CD8-positive, alpha-beta memory T cell (primary cell): ENCODE data around the gene PLCL2. TPM values are rescaled to one million over a fixed set of nuclear protein-coding genes. Genes with fewer than 3 reads are reported as not detected.
A peak's percentile ranks its signal among the peaks of the same experiment; 100 is the strongest.

ENCODE experiments used
- CTCF ChIA-PET: fragments of 350-600 bp; sonication (Branson Sonifier 250); formaldehyde crosslinking; loops from one replicate; lab custom pipeline; 2021; ENCODE audit warnings: antibody characterized with exemption; lab: Charles Lee
- POLR2A ChIA-PET: fragments of 350-600 bp; sonication (Branson Sonifier 250); formaldehyde crosslinking; loops from one replicate; lab custom pipeline; 2021; ENCODE audit warnings: antibody characterized with exemption; lab: Charles Lee
- DNase-seq, 5 donors: peaks; one replicate each; pipeline versions ENCODE4 v3.0.0 to v3.0.0-alpha.2; 2020 to 2022; ENCODE audit warnings: mixed read lengths in 1 of 5
- H3K27ac ChIP-seq: one replicate; pipeline ENCODE4 v1.7.0; 2013; ENCODE audit warnings: low read depth, mild to moderate bottlenecking, low read length, moderate library complexity
- H3K27me3 ChIP-seq: 2 replicates; pipeline ENCODE4 v1.7.0; 2013; ENCODE audit warnings: low read length, mild to moderate bottlenecking; ENCODE audit not compliant: insufficient read depth, poor library complexity, severe bottlenecking
- H3K36me3 ChIP-seq: 2 replicates; pipeline ENCODE4 v1.7.0; 2013; ENCODE audit warnings: mild to moderate bottlenecking, low read length, moderate library complexity; ENCODE audit not compliant: insufficient read depth
- H3K4me1 ChIP-seq: 2 replicates; pipeline ENCODE4 v1.7.0; 2013; ENCODE audit warnings: mild to moderate bottlenecking, low read length, moderate library complexity; ENCODE audit not compliant: insufficient read depth
- H3K4me3 ChIP-seq: 2 replicates; pipeline ENCODE4 v1.7.0; 2013; ENCODE audit warnings: mild to moderate bottlenecking, low read length
- H3K9me3 ChIP-seq: 2 replicates; pipeline ENCODE4 v1.7.0; 2013; ENCODE audit warnings: mild to moderate bottlenecking, low read length
- H3K27ac Mint-ChIP-seq, 8 donors: one replicate each; pipeline ENCODE4 v1.8.0; 2020 to 2021; ENCODE audit warnings: mixed read lengths in 8 of 8, mild to moderate bottlenecking in 6 of 8, inconsistent platforms in 3 of 8, moderate library complexity in 3 of 8
- H3K27me3 Mint-ChIP-seq, 2 donors: one replicate each; pipeline ENCODE4 v1.8.0; 2020 to 2021; ENCODE audit warnings: mixed read lengths in 2 of 2, mild to moderate bottlenecking in 1 of 2, moderate library complexity in 1 of 2
- H3K36me3 Mint-ChIP-seq, 3 donors: one replicate each; pipeline ENCODE4 v1.8.0; 2020 to 2021; ENCODE audit warnings: mixed read lengths in 3 of 3, inconsistent platforms in 1 of 3, mild to moderate bottlenecking in 1 of 3
- H3K4me1 Mint-ChIP-seq, 3 donors: one replicate each; pipeline ENCODE4 v1.8.0; 2020 to 2021; ENCODE audit warnings: mixed read lengths in 3 of 3, inconsistent platforms in 1 of 3, mild to moderate bottlenecking in 1 of 3
- H3K4me3 Mint-ChIP-seq, 7 donors: one replicate each; pipeline ENCODE4 v1.8.0; 2020 to 2021; ENCODE audit warnings: mixed read lengths in 7 of 7, mild to moderate bottlenecking in 6 of 7, moderate library complexity in 4 of 7, inconsistent platforms in 2 of 7
- H3K9me3 Mint-ChIP-seq, 5 donors: one replicate each; pipeline ENCODE4 v1.8.0; 2020 to 2022; ENCODE audit warnings: mixed read lengths in 5 of 5, mild to moderate bottlenecking in 3 of 5, moderate library complexity in 2 of 5, inconsistent platforms in 1 of 5
- polyA plus RNA-seq: library from polyadenylated mRNA; unstranded; fragments of 300-500 nt; fragmentation: Illumina TruSeq; gene quantifications from one replicate; pipeline ENCODE4 v1.2.3, GENCODE V29; 2021
- total RNA-seq, 2 experiments: library from RNA; stranded (reverse); gene quantifications; one replicate each; pipeline ENCODE4 v1.2.3, GENCODE V29; 2021

Gene PLCL2
- total and polyA plus RNA-seq, 3 experiments from 2014 or later = 22.2 to 94.9 (median 22.8) TPM

DNA sequence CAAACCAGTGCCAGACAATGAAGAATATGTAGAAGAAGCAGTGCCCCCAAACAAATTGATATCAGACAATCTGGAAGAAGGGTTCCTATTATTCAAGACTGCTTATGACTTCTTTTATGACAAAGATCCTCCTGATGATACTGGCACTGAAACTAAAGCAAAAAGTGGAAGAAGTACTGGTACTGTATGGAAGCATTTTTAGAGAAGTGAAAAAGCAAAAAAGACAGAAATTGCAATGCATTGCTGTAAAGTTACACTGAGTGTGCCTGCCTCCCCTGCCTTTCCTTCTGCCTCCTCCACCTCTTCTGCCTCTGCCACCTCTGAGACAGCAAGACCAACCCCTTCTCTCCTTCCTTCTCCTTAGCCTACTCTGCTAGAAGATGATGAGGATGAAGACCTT is 167.6 kb downstream of the PLCL2 start:
- CTCF ChIA-PET = no interaction called here
- no peak overlapping the region for H3K4me3 Mint-ChIP-seq

DNA sequence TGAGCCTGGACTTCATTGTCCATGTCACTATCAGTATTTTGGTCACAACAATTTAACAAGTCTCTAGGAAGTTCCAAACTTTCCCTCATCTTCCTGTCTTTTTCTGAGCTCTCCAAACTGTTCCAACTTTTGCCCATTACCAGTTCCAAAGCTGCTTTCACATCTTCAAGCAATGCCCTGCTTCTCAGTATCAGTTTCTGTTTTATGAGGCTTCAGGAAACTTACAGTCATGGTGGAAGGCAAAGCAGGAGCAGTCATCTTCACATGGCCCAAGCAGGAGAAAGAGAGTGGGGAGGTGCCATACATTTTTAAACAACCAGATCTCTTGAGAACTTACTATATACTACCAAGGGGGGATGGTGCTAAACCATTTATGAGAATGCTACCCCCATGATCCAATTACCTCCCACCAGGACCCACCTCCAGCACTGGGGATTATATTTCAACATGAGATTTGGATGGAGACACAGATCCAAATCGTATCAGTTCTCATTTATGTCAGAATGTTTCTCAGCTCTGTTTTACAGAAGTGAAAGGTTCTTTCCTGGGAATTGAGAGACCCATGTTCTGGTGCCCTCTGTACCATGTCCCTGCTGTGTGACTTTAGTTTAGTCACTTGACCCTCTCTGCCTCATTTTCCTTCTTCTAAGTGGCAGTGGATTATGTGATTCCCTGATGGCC is 169.7 kb downstream of the PLCL2 start:
- no peak overlapping the region for H3K4me3 ChIP-seq
- H3K27me3 Mint-ChIP-seq = peaks cover 0 to 3% of the 10 kb centered on the region in 2 donors
- CTCF ChIA-PET = no interaction called here
- POLR2A ChIA-PET = no interaction called here
- H3K27ac ChIP-seq = no peak overlapping the region
- peaks cover 5 to 22% (median 13%) of the 10 kb centered on the region in 5 donors for H3K9me3 Mint-ChIP-seq
- peak overlapping the region in 4 of 7 donors; percentile 17 to 39 (median 30) for H3K4me3 Mint-ChIP-seq
- no peak for DNase-seq
- H3K4me1 Mint-ChIP-seq = peaks cover 42 to 72% (median 62%) of the 10 kb centered on the region in 3 donors
- H3K27ac Mint-ChIP-seq = peak overlapping the region in 7 of 8 donors; percentile 14 to 79 (median 65)
- no peaks in the 10 kb centered on the region for H3K9me3 ChIP-seq
- no peaks in the 10 kb centered on the region for H3K27me3 ChIP-seq
- no peaks in the 10 kb centered on the region for H3K36me3 ChIP-seq
- peaks cover 37 to 73% (median 60%) of the 10 kb centered on the region in 3 donors for H3K36me3 Mint-ChIP-seq
- H3K4me1 ChIP-seq = no peaks in the 10 kb centered on the region

More for the DNA sequence above, 167.6 kb downstream of the PLCL2 start:
- Histone ChIP-seq H3K27ac (no peak overlapping the region), H3K4me1 (no peaks in the 10 kb centered on the region), H3K4me3 (no peak overlapping the region), H3K27me3 (no peaks in the 10 kb centered on the region), H3K9me3 (no peaks in the 10 kb centered on the region), H3K36me3 (no peaks in the 10 kb centered on the region)
- Mint-ChIP-seq H3K9me3 (peaks cover 10 to 26% (median 18%) of the 10 kb centered on the region in 5 donors), H3K27ac (peak overlapping the region in 1 of 8 donors; percentile 29), H3K4me1 (peaks cover 32 to 69% (median 54%) of the 10 kb centered on the region in 3 donors), H3K27me3 (peaks cover 0 to 3% of the 10 kb centered on the region in 2 donors), H3K36me3 (peaks cover 43 to 76% (median 71%) of the 10 kb centered on the region in 3 donors)
- DNase-seq = no peak
- POLR2A ChIA-PET = no interaction called here

DNA sequence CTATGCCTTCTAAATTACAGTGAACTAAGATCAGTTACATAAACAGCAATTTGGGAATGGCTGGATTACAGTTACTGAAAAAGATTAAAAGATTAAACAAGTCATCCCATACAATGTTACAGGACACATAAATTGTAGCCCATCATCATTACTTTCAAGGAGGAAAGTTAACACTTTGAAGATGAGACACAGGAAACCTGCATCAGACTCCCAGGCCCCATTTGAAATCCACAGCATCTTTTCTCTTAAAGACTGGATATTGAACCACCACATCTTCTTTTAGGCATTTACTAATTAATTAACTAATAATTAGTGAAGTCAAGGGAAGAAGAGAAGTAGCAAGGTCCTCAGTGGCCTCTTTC is 170.2 kb downstream of the PLCL2 start:
- peak overlapping the region in 4 of 7 donors; percentile 17 to 39 (median 30) for H3K4me3 Mint-ChIP-seq
- H3K27ac Mint-ChIP-seq = peak overlapping the region in 7 of 8 donors; percentile 14 to 79 (median 53)
- H3K27ac ChIP-seq = no peak overlapping the region
- H3K4me1 Mint-ChIP-seq = peaks cover 45 to 72% (median 62%) of the 10 kb centered on the region in 3 donors
- H3K4me1 ChIP-seq = no peaks in the 10 kb centered on the region
- peaks cover 38 to 73% (median 59%) of the 10 kb centered on the region in 3 donors for H3K36me3 Mint-ChIP-seq
- ChIA-PET POLR2A (no interaction called here), CTCF (no interaction called here)
- peaks cover 0 to 3% of the 10 kb centered on the region in 2 donors for H3K27me3 Mint-ChIP-seq
- peaks cover 4% of the 10 kb centered on the region for H3K36me3 ChIP-seq
- H3K27me3 ChIP-seq = no peaks in the 10 kb centered on the region
- H3K9me3 ChIP-seq = no peaks in the 10 kb centered on the region
- no peak overlapping the region for H3K4me3 ChIP-seq
- H3K9me3 Mint-ChIP-seq = peaks cover 5 to 22% (median 13%) of the 10 kb centered on the region in 5 donors
- no peak for DNase-seq

DNA sequence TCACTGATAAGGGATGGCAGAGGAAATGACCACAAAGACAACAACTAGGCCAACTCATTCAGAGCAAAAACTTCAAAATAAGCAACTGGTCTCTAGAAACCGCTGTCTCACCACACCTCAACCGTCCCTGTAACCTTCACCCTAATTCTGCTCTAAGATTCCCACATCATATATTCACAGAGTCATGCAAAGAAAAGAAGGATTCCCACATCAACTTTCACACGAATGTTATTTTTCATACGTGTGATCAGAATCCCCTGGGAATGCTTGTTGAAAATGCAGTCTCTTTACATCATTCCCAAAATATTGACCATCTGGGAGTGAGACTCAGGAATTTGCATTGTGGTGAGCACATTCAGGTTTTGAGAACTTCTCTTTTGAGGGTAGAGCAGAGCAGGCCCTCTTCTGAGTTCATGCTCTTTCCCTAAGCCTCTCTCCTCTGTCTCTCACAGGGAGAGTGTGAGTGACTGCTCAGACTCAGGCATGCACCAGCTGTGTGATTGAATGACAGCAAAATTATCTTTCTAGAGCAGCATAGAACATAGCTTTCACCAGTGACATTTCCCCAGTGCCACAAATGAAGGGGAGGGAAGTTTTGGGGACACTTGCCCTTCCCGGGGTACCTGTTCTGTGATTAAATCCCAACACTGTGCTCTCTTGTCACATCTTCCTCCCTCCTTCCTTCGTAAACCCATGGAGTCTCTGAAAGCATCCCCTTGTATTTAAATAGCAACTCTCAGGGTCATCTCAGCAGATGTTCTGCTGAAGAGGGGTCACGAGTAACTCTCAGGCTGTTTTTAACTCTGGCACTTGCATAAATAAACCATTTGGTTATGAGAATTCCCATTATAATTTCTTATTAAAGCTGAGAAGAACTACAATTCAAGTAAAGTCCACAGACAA is 170.9 kb downstream of the PLCL2 start:
- H3K27ac ChIP-seq = no peak overlapping the region

DNA sequence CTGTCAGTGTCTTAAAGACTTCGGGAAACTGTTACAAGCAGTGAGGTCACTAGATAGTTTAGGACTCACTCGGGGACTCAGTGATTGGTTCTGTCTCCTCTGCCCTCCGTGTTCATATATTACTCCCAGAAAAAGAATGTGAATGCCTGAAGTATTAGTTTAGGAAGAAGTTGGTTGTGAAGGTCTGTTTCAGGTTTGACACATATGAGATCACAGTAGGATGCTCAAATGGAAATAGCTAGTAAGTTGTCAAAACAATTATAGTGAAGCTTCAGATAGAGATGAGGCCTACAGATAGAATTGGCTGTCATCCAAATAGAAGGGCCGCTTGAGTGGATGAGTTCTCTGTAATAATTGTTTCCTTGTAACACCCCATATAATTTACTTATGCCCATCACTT is 172.6 kb downstream of the PLCL2 start:
- peaks cover 26 to 67% (median 39%) of the 10 kb centered on the region in 3 donors for H3K36me3 Mint-ChIP-seq
- Histone ChIP-seq H3K4me3 (no peak overlapping the region), H3K36me3 (peaks cover 6% of the 10 kb centered on the region), H3K27ac (no peak overlapping the region), H3K4me1 (no peaks in the 10 kb centered on the region), H3K9me3 (no peaks in the 10 kb centered on the region), H3K27me3 (no peaks in the 10 kb centered on the region)
- no peak overlapping the region for H3K4me3 Mint-ChIP-seq
- H3K4me1 Mint-ChIP-seq = peaks cover 45 to 58% (median 51%) of the 10 kb centered on the region in 3 donors
- CTCF ChIA-PET = no interaction called here
- peak overlapping the region in 2 of 8 donors; percentile 6 to 23 for H3K27ac Mint-ChIP-seq
- POLR2A ChIA-PET = no interaction called here
- peaks cover 0 to 18% (median 11%) of the 10 kb centered on the region in 5 donors for H3K9me3 Mint-ChIP-seq
- DNase-seq = no peak
- H3K27me3 Mint-ChIP-seq = peaks cover 0 to 3% of the 10 kb centered on the region in 2 donors

More for the DNA sequence above, 170.9 kb downstream of the PLCL2 start:
- H3K9me3 ChIP-seq = no peaks in the 10 kb centered on the region
- Mint-ChIP-seq H3K36me3 (peaks cover 37 to 72% (median 53%) of the 10 kb centered on the region in 3 donors), H3K9me3 (peaks cover 5 to 22% (median 12%) of the 10 kb centered on the region in 5 donors), H3K27me3 (peaks cover 0 to 3% of the 10 kb centered on the region in 2 donors), H3K4me3 (peak overlapping the region in 3 of 7 donors; percentile 17 to 52 (median 18)), H3K27ac (peak overlapping the region; percentile 53 to 83 (median 66)), H3K4me1 (peaks cover 45 to 69% (median 58%) of the 10 kb centered on the region in 3 donors)
- POLR2A ChIA-PET = no interaction called here
- no peak overlapping the region for H3K4me3 ChIP-seq
- CTCF ChIA-PET = no interaction called here
- no peak for DNase-seq
- H3K36me3 ChIP-seq = peaks cover 6% of the 10 kb centered on the region
- H3K4me1 ChIP-seq = no peaks in the 10 kb centered on the region
- H3K27me3 ChIP-seq = no peaks in the 10 kb centered on the region

DNA sequence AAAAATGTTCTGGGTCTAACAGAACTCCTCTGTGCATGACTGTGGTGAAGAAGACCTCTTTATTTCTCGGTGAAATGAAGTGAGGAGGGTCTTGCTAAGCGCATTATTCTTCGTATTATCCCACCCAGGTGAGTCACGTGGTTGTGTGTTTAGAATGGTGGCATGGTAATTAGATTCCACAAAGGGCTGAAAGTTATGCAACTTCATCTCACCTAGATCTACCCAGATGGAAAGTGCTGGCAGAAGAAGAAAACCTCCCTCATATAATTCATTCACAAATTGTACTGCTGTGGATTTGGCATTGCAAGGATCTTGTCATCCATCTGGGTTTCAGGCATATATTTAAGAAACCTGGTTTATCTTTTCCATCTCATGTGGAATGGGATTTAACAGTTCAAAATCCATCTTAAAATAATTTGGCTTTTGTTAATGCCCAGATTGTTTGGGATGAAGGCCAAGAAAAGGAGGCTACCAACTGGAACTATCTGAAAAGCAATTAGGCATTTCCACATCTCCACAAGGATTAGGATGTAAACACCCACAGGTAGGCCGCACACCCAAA is 175.3 kb downstream of the PLCL2 start:
- Histone ChIP-seq H3K36me3 (peaks cover 6% of the 10 kb centered on the region), H3K27me3 (no peaks in the 10 kb centered on the region), H3K27ac (no peak overlapping the region), H3K4me3 (no peak overlapping the region), H3K9me3 (no peaks in the 10 kb centered on the region), H3K4me1 (no peaks in the 10 kb centered on the region)
- ChIA-PET POLR2A (no interaction called here), CTCF (no interaction called here)
- H3K4me3 Mint-ChIP-seq = no peak overlapping the region
- H3K27me3 Mint-ChIP-seq = peaks cover 0 to 3% of the 10 kb centered on the region in 2 donors
- H3K36me3 Mint-ChIP-seq = peaks cover 19 to 59% (median 23%) of the 10 kb centered on the region in 3 donors
- no peak overlapping the region for H3K27ac Mint-ChIP-seq
- no peaks in the 10 kb centered on the region for H3K9me3 Mint-ChIP-seq
- H3K4me1 Mint-ChIP-seq = peaks cover 34 to 49% (median 46%) of the 10 kb centered on the region in 3 donors
- no peak for DNase-seq

DNA sequence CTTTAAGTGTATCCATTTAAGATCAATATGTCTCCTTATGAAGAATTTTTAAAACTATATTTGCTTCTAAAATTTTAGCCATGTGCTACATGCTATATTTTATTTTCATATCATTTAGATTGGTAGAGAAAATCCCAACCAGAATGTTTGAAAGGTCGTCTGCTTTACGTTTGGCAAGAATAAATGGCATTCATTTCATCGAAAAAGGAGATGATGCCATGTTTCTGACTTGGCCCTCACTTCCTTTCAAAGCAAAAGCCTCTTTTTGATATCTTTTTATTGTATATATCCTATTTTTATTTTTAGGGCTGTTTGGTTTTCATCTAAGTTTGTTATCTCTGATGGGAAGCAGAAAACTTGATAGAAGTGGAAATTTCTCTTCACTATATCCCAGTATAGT is 176.2 kb downstream of the PLCL2 start:
- H3K4me3 Mint-ChIP-seq = no peak overlapping the region
- H3K27ac ChIP-seq = no peak overlapping the region
- CTCF ChIA-PET = interaction anchor here (1.1 kb wide), 1 partner anchor 232 kb away, joined by 3 read pairs; no protein-coding TSS in a partner anchor

More for the DNA sequence above, 176.2 kb downstream of the PLCL2 start:
- H3K36me3 Mint-ChIP-seq = peaks cover 21 to 63% (median 22%) of the 10 kb centered on the region in 3 donors
- Histone ChIP-seq H3K27me3 (no peaks in the 10 kb centered on the region), H3K36me3 (peaks cover 6% of the 10 kb centered on the region), H3K4me3 (no peak overlapping the region), H3K9me3 (no peaks in the 10 kb centered on the region), H3K4me1 (no peaks in the 10 kb centered on the region)
- no peak for DNase-seq
- POLR2A ChIA-PET = no interaction called here
- H3K4me1 Mint-ChIP-seq = peaks cover 30 to 49% (median 46%) of the 10 kb centered on the region in 3 donors
- H3K9me3 Mint-ChIP-seq = no peaks in the 10 kb centered on the region
- peaks cover 0 to 1% of the 10 kb centered on the region in 2 donors for H3K27me3 Mint-ChIP-seq
- no peak overlapping the region for H3K27ac Mint-ChIP-seq
